ENCODE results near the gene FBXW7.

Gene FBXW7

DNA sequence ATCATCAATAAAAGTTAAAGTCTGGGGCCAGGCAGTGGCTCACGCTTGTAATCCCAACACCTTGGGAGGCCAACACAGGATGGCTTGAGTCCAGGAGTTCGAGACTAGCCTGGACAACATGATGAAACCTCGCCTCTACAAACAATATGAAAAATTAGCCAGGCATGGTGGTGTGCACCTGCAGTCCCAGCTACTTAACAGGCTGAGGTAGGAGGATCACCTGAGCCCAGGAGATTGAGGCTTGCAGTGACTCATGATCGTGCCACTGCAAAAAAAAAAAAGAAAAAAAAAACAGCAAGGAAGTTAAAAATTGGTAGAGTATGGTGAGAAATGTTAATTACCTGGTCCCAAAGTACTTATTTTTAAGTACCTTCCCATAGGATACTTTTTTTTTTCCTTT lies 27.5 kb downstream of the FBXW7 start:
- H3K9me3 ChIP-seq (replicated peaks; ENCODE audit: low read length), result no peaks in the 10 kb centered on the region
- no peak overlapping the region for H3K4me3 ChIP-seq (ENCODE audit: low read length)
- no peaks in the 10 kb centered on the region for H3K27me3 ChIP-seq (ENCODE audit: control insufficient read depth, insufficient read depth, low read length)
- H3K4me2 ChIP-seq (ENCODE audit: low read length), result no peak overlapping the region
- no peak overlapping the region for H3K9ac ChIP-seq (ENCODE audit: low read depth, low read length)
- H3K4me1 ChIP-seq (ENCODE audit: control insufficient read depth, insufficient read depth, low read length), result peaks cover 3% of the 10 kb centered on the region
- no peaks in the 10 kb centered on the region for H3K36me3 ChIP-seq (ENCODE audit: insufficient read depth, low read length)

DNA sequence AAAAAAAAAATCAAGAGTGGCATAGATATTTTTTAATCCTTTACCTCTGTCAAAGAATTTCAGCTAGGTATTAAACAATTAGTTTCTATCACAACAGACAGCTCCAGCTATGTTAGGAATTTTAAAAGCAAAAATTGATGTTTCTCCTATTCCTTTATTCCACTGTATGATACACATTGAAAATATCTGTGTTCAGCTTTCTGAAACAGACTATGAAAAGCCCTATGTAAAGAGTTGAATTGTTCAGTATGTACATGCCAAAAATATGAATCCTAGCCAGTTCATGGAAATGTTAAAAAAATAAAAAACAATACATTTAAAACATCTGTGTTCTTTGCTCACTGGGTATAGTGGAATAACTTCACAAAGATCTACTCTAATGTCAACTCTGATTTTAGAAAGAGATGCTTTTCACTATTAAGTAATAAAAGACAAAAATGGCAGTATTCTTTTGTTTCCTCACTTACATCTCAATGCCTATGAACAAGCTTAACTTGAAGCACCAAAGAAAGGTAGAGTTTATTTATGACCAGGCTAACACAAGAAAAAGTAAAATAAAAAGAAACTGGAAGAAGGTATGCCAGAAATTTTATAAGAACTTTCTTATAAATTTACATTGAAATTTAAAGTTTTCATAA lies 32.1 kb downstream of the FBXW7 start:
- Histone ChIP-seq H3K27me3 (ENCODE audit: control insufficient read depth, insufficient read depth, low read length) (no peaks in the 10 kb centered on the region), H3K9ac (ENCODE audit: low read depth, low read length) (no peak overlapping the region), H3K4me3 (ENCODE audit: low read length) (no peak overlapping the region), H3K9me3 (replicated peaks; ENCODE audit: low read length) (no peaks in the 10 kb centered on the region), H3K4me2 (ENCODE audit: low read length) (no peak overlapping the region), H3K4me1 (ENCODE audit: control insufficient read depth, insufficient read depth, low read length) (peaks cover 6% of the 10 kb centered on the region), H3K36me3 (ENCODE audit: insufficient read depth, low read length) (no peaks in the 10 kb centered on the region)

- H3K4me2 ChIP-seq (ENCODE audit: low read length), result no peak overlapping the region
- no peaks in the 10 kb centered on the region for H3K9me3 ChIP-seq (replicated peaks; ENCODE audit: low read length)
- H3K9ac ChIP-seq (ENCODE audit: low read depth, low read length), result no peak overlapping the region
- peaks cover 6% of the 10 kb centered on the region for H3K4me1 ChIP-seq (ENCODE audit: control insufficient read depth, insufficient read depth, low read length)
- no peaks in the 10 kb centered on the region for H3K27me3 ChIP-seq (ENCODE audit: control insufficient read depth, insufficient read depth, low read length)
- H3K4me3 ChIP-seq (ENCODE audit: low read length), result no peak overlapping the region
- H3K36me3 ChIP-seq (ENCODE audit: insufficient read depth, low read length), result no peaks in the 10 kb centered on the region
These were observed 33.9 kb downstream of the FBXW7 start for GRCh38 chr4:152501846-152502536.

- Histone ChIP-seq H3K27me3 (ENCODE audit: control insufficient read depth, insufficient read depth, low read length) (no peaks in the 10 kb centered on the region), H3K36me3 (ENCODE audit: insufficient read depth, low read length) (no peaks in the 10 kb centered on the region), H3K4me1 (ENCODE audit: control insufficient read depth, insufficient read depth, low read length) (peaks cover 6% of the 10 kb centered on the region), H3K4me2 (ENCODE audit: low read length) (no peak overlapping the region), H3K9me3 (replicated peaks; ENCODE audit: low read length) (no peaks in the 10 kb centered on the region), H3K9ac (ENCODE audit: low read depth, low read length) (no peak overlapping the region), H3K4me3 (ENCODE audit: low read length) (no peak overlapping the region)
These were observed 35.0 kb downstream of the FBXW7 start for GRCh38 chr4:152500800-152501434.

GRCh38 chr4:152500275-152500674 lies 35.6 kb downstream of the FBXW7 start:
- peaks cover 6% of the 10 kb centered on the region for H3K4me1 ChIP-seq (ENCODE audit: control insufficient read depth, insufficient read depth, low read length)
- H3K9me3 ChIP-seq (replicated peaks; ENCODE audit: low read length), result no peaks in the 10 kb centered on the region
- no peak overlapping the region for H3K9ac ChIP-seq (ENCODE audit: low read depth, low read length)
- H3K4me2 ChIP-seq (ENCODE audit: low read length), result no peak overlapping the region
- H3K4me3 ChIP-seq (ENCODE audit: low read length), result no peak overlapping the region
- no peaks in the 10 kb centered on the region for H3K27me3 ChIP-seq (ENCODE audit: control insufficient read depth, insufficient read depth, low read length)
- no peaks in the 10 kb centered on the region for H3K36me3 ChIP-seq (ENCODE audit: insufficient read depth, low read length)

DNA sequence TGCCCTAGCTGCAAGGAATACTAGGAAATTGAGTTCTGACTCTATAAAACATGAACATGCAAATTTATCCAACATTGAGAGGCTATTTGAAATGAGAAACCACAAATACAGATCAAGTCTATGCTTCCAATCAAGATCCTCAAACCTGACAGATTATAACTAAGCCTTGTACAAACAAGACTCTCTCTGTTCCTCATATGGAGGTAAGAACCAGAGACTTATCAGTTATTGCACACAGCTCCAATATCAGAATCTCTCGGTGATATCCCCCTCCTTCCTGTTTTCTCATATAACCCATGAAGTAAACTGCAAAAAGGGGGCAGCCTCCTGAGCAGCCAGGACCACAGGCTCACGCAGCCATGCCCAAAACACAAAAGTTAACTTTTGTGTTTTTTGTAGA lies 36.5 kb downstream of the FBXW7 start:
- no peaks in the 10 kb centered on the region for H3K27me3 ChIP-seq (ENCODE audit: control insufficient read depth, insufficient read depth, low read length)
- no peak overlapping the region for H3K4me3 ChIP-seq (ENCODE audit: low read length)
- no peaks in the 10 kb centered on the region for H3K9me3 ChIP-seq (replicated peaks; ENCODE audit: low read length)
- no peak overlapping the region for H3K4me2 ChIP-seq (ENCODE audit: low read length)
- peaks cover 6% of the 10 kb centered on the region for H3K4me1 ChIP-seq (ENCODE audit: control insufficient read depth, insufficient read depth, low read length)
- H3K36me3 ChIP-seq (ENCODE audit: insufficient read depth, low read length), result no peaks in the 10 kb centered on the region
- no peak overlapping the region for H3K9ac ChIP-seq (ENCODE audit: low read depth, low read length)

GRCh38 chr4:152494020-152494419 lies 41.9 kb downstream of the FBXW7 start:
- H3K9ac ChIP-seq (ENCODE audit: low read depth, low read length), result no peak overlapping the region
- H3K9me3 ChIP-seq (replicated peaks; ENCODE audit: low read length), result no peaks in the 10 kb centered on the region

GRCh38 chr4:152488246-152488645 lies 47.6 kb downstream of the FBXW7 start:
- H3K4me3 ChIP-seq (ENCODE audit: low read length), result no peak overlapping the region
- peaks cover 11% of the 10 kb centered on the region for H3K4me1 ChIP-seq (ENCODE audit: control insufficient read depth, insufficient read depth, low read length)
- H3K27me3 ChIP-seq (ENCODE audit: control insufficient read depth, insufficient read depth, low read length), result no peaks in the 10 kb centered on the region
- H3K9ac ChIP-seq (ENCODE audit: low read depth, low read length), result no peak overlapping the region
- H3K36me3 ChIP-seq (ENCODE audit: insufficient read depth, low read length), result no peaks in the 10 kb centered on the region
- no peaks in the 10 kb centered on the region for H3K9me3 ChIP-seq (replicated peaks; ENCODE audit: low read length)
- no peak overlapping the region for H3K4me2 ChIP-seq (ENCODE audit: low read length)

More at GRCh38 chr4:152494020-152494419, 41.9 kb downstream of the FBXW7 start:
- Histone ChIP-seq H3K4me2 (ENCODE audit: low read length) (no peak overlapping the region), H3K4me3 (ENCODE audit: low read length) (no peak overlapping the region), H3K4me1 (ENCODE audit: control insufficient read depth, insufficient read depth, low read length) (no peaks in the 10 kb centered on the region), H3K27me3 (ENCODE audit: control insufficient read depth, insufficient read depth, low read length) (no peaks in the 10 kb centered on the region), H3K36me3 (ENCODE audit: insufficient read depth, low read length) (no peaks in the 10 kb centered on the region)

- Histone ChIP-seq H3K4me2 (ENCODE audit: low read length) (no peak overlapping the region), H3K36me3 (ENCODE audit: insufficient read depth, low read length) (no peaks in the 10 kb centered on the region), H3K27me3 (ENCODE audit: control insufficient read depth, insufficient read depth, low read length) (no peaks in the 10 kb centered on the region), H3K4me3 (ENCODE audit: low read length) (no peak overlapping the region), H3K9me3 (replicated peaks; ENCODE audit: low read length) (no peaks in the 10 kb centered on the region), H3K9ac (ENCODE audit: low read depth, low read length) (no peak overlapping the region), H3K4me1 (ENCODE audit: control insufficient read depth, insufficient read depth, low read length) (peaks cover 22% of the 10 kb centered on the region)
These were observed 49.2 kb downstream of the FBXW7 start for GRCh38 chr4:152486429-152487389.

- Histone ChIP-seq H3K4me2 (ENCODE audit: low read length) (peak overlapping the region; percentile 58), H3K9me3 (replicated peaks; ENCODE audit: low read length) (no peaks in the 10 kb centered on the region), H3K27me3 (ENCODE audit: control insufficient read depth, insufficient read depth, low read length) (no peaks in the 10 kb centered on the region), H3K4me3 (ENCODE audit: low read length) (no peak overlapping the region), H3K9ac (ENCODE audit: low read depth, low read length) (peak overlapping the region; percentile 54), H3K4me1 (ENCODE audit: control insufficient read depth, insufficient read depth, low read length) (peaks cover 22% of the 10 kb centered on the region), H3K36me3 (ENCODE audit: insufficient read depth, low read length) (no peaks in the 10 kb centered on the region)
These were observed 50.1 kb downstream of the FBXW7 start for GRCh38 chr4:152485726-152486276.

GRCh38 chr4:152482211-152482610 lies 53.7 kb downstream of the FBXW7 start:
- no peak overlapping the region for H3K9ac ChIP-seq (ENCODE audit: low read depth, low read length)
- peaks cover 27% of the 10 kb centered on the region for H3K4me1 ChIP-seq (ENCODE audit: control insufficient read depth, insufficient read depth, low read length)
- no peaks in the 10 kb centered on the region for H3K36me3 ChIP-seq (ENCODE audit: insufficient read depth, low read length)
- H3K4me2 ChIP-seq (ENCODE audit: low read length), result peak overlapping the region; percentile 7
- no peaks in the 10 kb centered on the region for H3K27me3 ChIP-seq (ENCODE audit: control insufficient read depth, insufficient read depth, low read length)
- H3K9me3 ChIP-seq (replicated peaks; ENCODE audit: low read length), result no peaks in the 10 kb centered on the region
- no peak overlapping the region for H3K4me3 ChIP-seq (ENCODE audit: low read length)

Data from skeletal muscle satellite cell (primary cell).